ENCODE results near the gene RBPJ.

GRCh38 chr4:26369581-26369980 lies 48.8 kb downstream of the RBPJ start:
- no peak for TF ChIP-seq BHLHE40 (IDR thresholded peaks at IDR 0.05; ENCODE audit: borderline replicate concordance)
- TF ChIP-seq ARNT (IDR thresholded peaks at IDR 0.05): no peak
- no peak for TF ChIP-seq NFRKB (IDR thresholded peaks at IDR 0.05)
- TF ChIP-seq SP1 (IDR thresholded peaks at IDR 0.05): no peak
- TF ChIP-seq ELF4 (IDR thresholded peaks at IDR 0.05): no peak
- no peak for TF ChIP-seq FOXM1 (IDR thresholded peaks at IDR 0.05; ENCODE audit: borderline replicate concordance)
- TF ChIP-seq LEF1 (IDR thresholded peaks at IDR 0.05; ENCODE audit: borderline replicate concordance): no peak
- TF ChIP-seq L3MBTL2 (conservative IDR thresholded peaks at IDR 0.05): no peak
- no peak for TF ChIP-seq CTBP1 (IDR thresholded peaks at IDR 0.05; ENCODE audit: borderline replicate concordance)
- TF ChIP-seq HDGF (IDR thresholded peaks at IDR 0.05; ENCODE audit: borderline replicate concordance): no peak
- no peak for TF ChIP-seq FOXK2 (IDR thresholded peaks at IDR 0.05)
